GM13977 (cell line): ENCODE data around the gene TOR2A.

ENCODE experiments used
- DNase-seq: peaks from one replicate; pipeline ENCODE4 v3.0.0; 2012; ENCODE audit warnings: low spot score
- in situ Hi-C: fragments of 300-500 bp; cut with MboI; formaldehyde crosslinking; loops from one replicate; pipeline ENCODE4 v1.12.0; 2022; ENCODE audit warnings: low sequenced_read_pairs, low pct_unique_long_range_greater_than_20kb, mixed read lengths, inconsistent platforms; ENCODE audit not compliant: unreplicated experiment
- TF ChIP-seq, protein P1 (sequence below): IDR thresholded peaks from 2 replicates; pipeline ENCODE4 v1.5.1; 2012; ENCODE audit warnings: mild to moderate bottlenecking, control low read depth; ENCODE audit not compliant: insufficient read depth; ENCODE audit errors: extremely low read depth, missing control alignments

TOR2A gene

DNA sequence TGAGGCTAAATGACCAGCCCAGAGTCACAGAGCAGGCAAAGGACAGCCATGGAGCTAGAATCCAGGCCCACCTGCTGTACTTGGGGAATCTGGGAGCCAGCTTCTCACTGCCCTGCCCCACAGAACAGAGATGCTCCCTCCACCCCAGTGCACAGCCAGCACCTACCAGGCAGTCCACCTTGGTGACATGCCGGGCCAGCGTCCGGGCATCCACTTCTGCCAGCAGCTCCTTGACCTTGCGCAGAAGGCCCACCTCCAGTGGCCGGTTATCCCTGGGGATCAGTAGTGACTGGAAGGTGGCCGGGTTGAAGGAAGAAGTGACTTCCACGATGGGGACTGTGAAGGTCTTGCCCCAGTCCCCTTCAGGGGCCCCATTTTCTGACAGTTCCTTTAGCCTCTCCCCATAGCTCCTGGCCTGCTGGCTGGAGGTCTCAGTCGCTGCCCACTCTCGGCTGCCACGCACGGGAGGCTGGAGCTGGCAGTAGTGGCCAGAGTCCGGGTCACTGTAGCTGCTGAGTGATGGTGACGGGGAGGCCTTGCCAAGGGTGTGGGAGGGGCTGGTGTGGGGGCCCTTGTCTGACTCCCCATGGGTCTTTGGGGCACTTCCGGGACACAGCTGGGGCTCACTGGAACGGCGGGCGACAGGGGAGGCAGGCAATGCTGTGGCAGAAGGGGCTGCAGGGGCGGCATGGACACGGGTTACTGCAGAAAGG, 9.5 kb upstream of the TOR2A start:
- TF ChIP-seq, protein P1, sequence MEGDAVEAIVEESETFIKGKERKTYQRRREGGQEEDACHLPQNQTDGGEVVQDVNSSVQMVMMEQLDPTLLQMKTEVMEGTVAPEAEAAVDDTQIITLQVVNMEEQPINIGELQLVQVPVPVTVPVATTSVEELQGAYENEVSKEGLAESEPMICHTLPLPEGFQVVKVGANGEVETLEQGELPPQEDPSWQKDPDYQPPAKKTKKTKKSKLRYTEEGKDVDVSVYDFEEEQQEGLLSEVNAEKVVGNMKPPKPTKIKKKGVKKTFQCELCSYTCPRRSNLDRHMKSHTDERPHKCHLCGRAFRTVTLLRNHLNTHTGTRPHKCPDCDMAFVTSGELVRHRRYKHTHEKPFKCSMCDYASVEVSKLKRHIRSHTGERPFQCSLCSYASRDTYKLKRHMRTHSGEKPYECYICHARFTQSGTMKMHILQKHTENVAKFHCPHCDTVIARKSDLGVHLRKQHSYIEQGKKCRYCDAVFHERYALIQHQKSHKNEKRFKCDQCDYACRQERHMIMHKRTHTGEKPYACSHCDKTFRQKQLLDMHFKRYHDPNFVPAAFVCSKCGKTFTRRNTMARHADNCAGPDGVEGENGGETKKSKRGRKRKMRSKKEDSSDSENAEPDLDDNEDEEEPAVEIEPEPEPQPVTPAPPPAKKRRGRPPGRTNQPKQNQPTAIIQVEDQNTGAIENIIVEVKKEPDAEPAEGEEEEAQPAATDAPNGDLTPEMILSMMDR, result no peak
- in situ Hi-C loops, result no loop called here
- no peak for DNase-seq

DNA sequence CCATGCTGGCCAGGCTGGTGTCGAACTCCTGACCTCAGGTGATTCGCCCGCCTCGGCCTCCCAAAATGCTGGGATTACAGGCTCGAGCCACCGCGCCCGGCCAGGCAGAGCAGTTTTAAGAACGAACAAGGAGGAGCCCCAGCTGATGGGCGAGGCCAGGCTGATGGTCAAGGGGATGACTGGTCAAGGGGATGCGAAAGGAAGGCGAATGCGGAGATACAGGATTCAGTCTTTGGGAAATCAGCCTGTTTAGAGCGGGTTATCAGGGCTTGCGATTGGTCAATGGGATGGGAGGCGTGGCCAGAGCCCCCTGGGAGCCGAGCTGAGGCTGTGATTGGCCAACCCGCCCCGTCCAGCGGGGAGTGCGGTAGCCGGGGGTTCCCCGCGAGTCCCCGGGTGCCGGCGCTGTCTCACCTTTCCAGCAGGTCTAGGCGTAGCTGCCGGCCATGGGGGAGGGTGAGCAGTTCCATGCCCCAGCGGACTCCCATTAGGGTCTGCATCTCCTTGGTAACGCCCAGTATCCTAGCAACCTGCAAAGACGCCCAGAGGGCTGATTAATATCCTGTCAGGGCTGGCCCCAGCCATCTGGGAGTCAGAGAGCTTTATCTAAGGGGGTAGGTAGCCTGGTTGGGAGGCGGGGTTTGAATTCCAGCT, 7.5 kb upstream of the TOR2A start:
- TF ChIP-seq, protein P1, result no peak
- no peak for DNase-seq
- in situ Hi-C loops, result no loop called here

DNA sequence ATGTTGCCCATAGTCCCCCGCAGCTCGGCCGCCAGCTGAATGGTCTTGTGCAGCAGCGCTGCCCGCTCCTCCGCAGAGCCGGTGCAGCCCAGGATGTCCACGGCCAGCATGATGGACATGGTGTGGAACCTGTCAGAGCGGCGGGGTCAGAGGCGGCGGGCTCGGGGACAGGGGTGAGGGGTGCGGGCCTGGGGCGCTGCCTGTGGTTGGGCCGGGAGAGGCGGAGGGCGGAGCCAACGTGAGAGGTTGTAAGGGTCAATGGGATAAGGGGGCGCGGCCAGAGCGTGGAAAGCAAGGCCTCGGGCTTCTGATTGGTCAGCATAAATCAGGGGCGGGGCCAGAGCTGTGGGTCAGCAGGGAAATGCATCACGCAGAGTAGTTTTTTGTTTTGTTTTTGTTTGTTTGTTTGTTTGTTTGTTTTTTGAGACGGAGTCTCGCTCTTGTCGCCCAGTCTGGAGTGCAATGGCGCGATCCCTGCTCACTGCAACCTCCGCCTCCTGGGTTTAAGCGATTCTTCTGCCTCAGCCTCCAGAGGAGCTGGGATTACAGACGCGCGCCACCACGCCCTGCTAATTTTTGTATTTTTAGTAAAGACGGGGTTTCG, 6.8 kb upstream of the TOR2A start:
- DNase-seq, result no peak
- in situ Hi-C loops, result no loop called here
- TF ChIP-seq, protein P1, result no peak

DNA sequence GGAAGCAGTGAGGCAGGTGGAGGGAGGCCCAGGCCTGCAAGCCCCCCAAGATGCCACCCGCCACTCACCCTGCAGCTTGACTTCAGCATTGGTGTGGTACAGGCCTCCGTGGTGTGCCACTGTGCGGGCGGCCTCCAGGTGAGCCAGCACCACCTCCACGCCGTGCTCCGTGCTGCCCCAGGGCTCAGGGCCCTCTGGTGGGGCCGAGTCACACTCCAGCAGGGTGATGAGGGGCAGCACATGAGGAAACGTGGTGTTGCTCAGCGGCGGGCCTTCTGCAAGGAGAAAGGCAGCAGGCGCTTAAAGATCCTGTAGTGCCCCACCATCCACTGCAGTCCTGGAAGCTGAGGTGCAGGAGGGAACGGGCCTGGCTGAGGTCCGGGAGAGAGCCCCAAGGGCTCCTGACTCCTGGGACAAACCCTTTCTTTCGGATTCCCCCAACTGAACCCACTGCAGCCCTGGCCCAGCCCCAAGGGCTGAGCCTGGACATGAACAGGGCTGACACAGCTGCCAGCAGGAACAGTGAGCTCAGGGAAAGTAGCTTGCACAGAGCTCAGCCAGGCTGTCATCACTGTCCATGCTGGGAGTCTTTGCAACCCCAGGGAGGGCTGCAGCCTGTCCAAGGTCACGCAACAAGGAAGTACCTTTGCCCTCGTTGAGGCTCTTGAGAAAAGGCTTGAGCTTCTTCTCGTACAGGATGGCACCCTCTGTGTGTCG, 4.7 kb upstream of the TOR2A start:
- TF ChIP-seq, protein P1, result no peak
- no peak for DNase-seq
- in situ Hi-C loops, result no loop called here

DNA sequence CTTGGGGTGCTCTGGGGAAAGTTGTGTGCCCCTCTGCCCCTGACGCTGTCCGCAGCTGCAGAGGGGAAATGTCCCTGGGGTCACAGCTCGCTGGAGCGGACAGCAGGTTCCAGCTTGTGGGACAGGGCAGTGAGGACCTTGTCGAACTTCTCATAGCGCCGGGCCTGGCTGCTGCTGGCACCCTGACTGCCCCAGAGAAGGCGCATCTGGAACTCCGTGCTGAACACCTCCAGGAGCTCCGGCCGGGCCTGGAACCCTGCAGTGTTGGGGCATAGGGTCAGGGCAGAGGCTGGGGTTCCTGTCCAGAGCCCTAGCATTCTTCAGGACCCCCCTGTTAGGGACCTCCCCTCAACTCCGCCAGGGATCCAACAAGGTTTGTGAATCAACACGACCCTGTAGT, 3.6 kb upstream of the TOR2A start:
- TF ChIP-seq, protein P1, result no peak
- no peak for DNase-seq
- in situ Hi-C loops, result no loop called here

DNA sequence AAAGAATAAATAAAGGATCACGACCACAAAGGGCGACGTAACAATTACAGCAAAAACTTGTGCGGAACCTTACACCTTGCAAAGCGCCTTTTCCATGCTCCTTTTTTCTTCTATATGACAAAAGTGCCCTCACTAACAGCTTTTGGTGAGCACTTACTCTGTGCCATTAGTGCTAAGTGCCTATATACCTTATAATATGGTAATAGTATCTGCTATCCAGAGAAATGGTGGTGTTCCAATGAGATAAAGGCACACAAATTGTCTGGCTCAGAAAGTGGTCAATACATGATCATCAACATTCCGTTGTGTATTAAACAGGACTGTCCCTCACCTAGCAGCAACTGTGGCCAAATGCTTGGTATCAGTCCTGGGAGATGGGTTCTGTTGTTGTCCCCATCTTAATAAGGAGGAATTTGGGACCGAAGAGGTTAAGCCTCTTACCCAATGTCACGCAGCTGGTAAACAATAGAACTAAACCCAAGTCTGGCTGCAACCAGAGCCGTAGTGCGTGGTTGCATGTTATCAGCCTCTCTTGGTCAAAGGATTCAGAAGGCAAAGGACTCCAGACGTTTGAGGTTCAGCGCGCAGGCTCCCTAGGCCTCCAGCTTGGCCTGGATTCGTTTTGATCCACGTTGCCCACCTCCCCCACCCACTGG, 564 bp upstream of the TOR2A start:
- in situ Hi-C loops, result no loop called here
- no peak for DNase-seq
- TF ChIP-seq, protein P1, result no peak
